NCI-H460 (cell line): Measurements from ENCODE around the gene FOSB. TPM values are rescaled to one million over a fixed set of nuclear protein-coding genes. Genes with fewer than 3 reads are reported as not detected.

Source experiments
- DNase-seq: peaks from one replicate; pipeline ENCODE4 v3.0.0-alpha.2; 2016; ENCODE audit warnings: low read depth; ENCODE audit errors: extremely low read depth
- total RNA-seq: library from RNA; depleted of rRNA; stranded (reverse); fragments of >200 nt; shearing (Covaris generic); gene quantifications from 2 replicates; pipeline ENCODE4 v1.2.3, GENCODE V29; 2014

Gene FOSB
- total RNA-seq, 1 experiment from 2014 or later = 1.9 TPM

DNA sequence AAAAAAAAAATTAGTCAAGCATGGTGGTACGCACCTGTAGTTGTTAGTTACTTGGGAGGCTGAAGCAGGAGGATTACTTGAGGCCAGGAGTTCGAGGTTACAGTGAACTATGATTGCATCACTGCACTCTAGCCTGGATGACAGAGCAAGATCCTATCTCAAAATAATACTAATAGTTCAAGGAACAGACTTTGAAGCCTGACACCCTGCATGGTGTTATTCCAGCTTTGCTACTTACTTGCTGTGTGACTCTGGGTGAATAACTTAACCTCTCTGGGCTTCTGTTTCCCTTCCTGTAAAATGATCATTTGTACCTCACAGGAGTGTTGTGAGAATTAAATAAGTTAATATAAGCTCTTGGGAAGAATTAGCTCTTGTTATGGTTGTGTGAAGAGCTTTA is 3.5 kb upstream of the FOSB start:
- DNase-seq = no peak

GRCh38 chr19:45464852-45465441 is 2.8 kb upstream of the FOSB start:
- no peak for DNase-seq

DNA sequence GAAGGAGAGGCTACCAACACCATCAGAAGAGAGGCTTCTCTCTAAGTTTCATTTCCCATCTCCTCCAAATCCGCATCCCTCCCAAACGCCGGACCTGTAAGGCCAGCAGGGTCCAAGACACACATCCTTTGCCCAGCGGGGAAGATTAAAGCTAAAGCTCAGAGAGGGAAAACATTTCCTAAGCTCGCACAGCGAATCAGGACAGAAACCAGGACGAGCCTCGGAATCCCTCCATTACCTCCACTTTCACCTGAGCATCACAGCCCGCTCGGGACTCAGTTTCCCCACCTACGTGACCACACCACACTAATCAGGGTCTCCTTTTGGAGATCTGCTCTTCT is 711 bp upstream of the FOSB start:
- no peak for DNase-seq

GRCh38 chr19:45468159-45468651 is 409 bp downstream of the FOSB start:
- no peak for DNase-seq

DNA sequence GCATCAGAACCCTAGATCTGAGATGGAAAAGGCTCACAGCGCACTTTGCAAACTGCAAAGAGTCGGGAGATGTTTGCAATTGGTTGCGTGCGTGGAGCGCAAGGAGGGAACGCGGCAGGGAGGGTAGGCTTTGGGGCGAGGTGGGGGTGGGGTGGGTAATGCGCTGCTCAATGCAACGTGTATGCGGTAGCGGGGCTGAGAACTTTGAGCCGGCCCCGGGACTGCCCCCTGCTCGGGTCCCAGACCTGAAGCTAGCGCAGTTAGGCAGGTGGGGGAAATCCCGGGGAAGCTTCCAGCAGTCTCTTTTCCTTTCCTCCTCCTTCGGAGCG is 971 bp downstream of the FOSB start:
- no peak for DNase-seq

GRCh38 chr19:45469132-45469944 is 1.5 kb downstream of the FOSB start:
- peak; percentile 87 for DNase-seq

- no peak for DNase-seq
Observed at GRCh38 chr19:45469945-45470761, 2.4 kb downstream of the FOSB start.

DNA sequence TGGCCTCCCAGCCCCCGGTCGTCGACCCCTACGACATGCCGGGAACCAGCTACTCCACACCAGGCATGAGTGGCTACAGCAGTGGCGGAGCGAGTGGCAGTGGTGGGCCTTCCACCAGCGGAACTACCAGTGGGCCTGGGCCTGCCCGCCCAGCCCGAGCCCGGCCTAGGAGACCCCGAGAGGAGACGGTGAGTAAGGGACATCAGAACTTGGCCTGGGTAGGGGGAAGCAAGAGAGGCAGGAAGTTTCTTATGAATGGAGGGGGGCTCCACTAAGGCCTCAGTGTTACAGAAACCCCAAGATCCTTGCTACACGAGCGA is 2.9 kb downstream of the FOSB start:
- DNase-seq = no peak

DNA sequence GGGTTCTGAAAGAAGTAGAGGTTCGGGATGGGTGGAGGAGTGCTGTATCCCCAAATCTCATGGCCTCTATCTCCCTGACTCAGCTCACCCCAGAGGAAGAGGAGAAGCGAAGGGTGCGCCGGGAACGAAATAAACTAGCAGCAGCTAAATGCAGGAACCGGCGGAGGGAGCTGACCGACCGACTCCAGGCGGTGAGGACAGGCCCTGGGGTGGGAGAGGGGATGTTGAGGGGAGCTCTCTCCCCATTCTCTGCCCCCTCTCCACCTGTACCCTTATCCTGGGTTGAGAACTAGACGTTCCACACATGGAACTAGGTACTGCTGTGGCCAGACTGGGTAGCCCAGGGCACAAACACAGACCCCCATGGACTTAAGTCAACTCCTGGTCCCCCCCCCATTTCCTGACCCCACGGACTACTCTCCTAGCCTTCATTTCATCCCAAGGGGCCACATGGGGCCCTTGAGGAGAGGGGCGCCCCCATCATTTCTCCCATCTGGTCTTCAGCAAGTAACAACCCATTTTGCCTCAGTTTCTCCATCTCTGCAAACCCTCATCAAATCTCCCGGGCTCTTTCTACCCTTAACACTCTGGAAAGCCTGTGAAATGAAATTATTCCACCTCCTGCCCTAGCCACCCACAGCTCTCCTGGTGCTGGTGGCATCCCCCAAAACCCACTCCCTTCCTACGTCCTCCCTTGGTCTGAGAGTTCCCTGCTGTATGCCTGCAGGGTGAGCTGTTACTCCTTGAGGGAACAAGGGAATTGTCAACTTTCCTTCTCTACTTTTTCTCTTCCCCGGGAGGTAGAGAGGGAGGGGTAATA is 3.5 kb downstream of the FOSB start:
- no peak for DNase-seq

DNA sequence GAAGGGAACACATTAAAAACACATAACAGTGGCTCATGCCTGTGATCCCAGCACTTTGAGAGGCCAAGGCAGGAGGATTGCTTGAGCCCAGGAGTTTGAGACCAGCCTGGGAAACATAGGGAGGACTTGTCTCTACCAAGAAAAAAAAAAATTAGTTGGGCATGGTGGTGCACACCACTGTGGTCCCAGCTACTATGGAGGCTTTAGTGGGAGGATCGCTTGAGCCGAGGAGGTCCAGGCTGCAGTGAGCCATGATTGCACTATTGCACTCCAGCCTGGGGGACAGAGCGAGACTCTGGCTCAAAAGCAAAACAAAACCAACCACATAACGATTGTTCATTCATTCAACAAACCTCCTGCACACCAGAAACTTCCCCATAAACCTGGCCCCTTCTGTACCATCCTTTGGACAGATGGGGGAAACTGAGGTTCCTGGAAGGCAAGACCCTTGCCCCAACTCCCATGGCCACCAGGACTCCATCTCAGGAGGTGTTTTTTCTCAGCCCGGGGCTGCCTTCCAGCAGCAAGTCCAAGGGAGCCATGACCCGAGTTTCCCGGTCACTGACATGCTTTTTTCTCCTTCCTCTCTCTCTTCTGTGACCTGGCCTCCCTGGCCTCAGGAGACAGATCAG is 4.3 kb downstream of the FOSB start:
- no peak for DNase-seq

DNA sequence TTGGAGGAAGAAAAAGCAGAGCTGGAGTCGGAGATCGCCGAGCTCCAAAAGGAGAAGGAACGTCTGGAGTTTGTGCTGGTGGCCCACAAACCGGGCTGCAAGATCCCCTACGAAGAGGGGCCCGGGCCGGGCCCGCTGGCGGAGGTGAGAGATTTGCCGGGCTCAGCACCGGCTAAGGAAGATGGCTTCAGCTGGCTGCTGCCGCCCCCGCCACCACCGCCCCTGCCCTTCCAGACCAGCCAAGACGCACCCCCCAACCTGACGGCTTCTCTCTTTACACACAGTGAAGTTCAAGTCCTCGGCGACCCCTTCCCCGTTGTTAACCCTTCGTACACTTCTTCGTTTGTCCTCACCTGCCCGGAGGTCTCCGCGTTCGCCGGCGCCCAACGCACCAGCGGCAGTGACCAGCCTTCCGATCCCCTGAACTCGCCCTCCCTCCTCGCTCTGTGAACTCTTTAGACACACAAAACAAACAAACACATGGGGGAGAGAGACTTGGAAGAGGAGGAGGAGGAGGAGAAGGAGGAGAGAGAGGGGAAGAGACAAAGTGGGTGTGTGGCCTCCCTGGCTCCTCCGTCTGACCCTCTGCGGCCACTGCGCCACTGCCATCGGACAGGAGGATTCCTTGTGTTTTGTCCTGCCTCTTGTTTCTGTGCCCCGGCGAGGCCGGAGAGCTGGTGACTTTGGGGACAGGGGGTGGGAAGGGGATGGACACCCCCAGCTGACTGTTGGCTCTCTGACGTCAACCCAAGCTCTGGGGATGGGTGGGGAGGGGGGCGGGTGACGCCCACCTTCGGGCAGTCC is 5.0 kb downstream of the FOSB start:
- no peak for DNase-seq

GRCh38 chr19:45473367-45473681 is 5.5 kb downstream of the FOSB start:
- DNase-seq = no peak

- DNase-seq = no peak
Observed at GRCh38 chr19:45473682-45474605, 6.1 kb downstream of the FOSB start.

- DNase-seq = no peak
Observed at GRCh38 chr19:45474606-45475521, 7.1 kb downstream of the FOSB start.

DNA sequence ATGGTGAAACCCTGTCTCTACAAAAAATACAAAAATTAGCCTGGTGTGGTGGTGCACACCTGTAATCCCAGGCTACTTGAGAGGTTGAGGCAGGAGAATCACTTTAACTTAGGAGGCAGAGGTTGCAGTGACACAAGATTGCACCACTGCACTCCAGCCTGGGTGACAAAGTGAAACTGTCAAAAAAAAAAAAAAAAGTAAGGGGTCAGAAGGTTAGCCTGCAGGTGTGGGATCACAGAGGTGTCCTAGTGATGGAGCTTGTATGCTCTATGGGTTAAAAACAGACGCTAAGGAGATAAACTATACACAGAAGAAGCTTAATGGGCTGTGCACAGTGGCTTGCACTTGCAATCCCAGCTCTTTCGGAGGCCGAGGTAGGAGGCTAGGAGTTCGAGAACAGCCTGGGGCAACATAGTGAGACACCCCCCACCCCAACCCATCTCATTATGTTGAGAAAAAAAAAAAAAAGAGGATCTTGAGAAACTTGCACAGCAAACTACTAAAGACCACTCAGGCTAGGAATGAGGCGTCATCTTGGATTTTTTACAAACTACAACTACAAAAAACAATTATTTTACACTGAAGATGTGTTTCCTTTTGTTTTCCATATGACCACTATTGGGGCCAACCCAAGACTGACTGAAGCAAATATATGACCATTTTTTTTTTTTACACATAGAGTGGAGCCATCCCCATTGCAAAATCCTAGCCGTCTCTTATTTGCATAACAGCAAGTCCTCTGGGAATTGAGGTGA is 7.9 kb downstream of the FOSB start:
- DNase-seq = no peak

- DNase-seq = no peak
Observed at GRCh38 chr19:45476304-45476703, 8.5 kb downstream of the FOSB start.

DNA sequence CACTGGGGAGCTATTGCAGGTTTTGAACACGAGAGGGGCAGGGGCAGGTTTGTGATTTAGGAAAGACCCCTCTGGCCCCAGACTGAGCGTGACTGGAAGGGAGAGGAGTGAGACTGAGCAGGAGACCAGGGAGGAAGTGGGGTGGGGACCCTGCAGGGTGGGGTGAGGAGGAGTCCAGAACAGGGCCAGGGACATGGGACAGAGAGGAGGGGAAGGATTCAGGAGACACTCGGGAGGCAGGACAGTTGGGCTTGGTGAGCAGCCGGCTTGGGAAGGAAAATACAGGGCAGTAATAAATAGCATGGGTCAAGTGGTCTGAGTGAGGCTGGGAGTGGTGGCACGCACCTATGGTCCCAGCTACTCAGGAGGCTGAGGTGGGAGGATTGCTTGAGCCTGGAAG is 9.4 kb downstream of the FOSB start:
- DNase-seq = no peak
